PC-3 (cell line): ENCODE data around the gene MMP15.

Source experiments
- EZH2 ChIP-seq: fragments of 300-600 bp; sonication (generic); IDR thresholded peaks from one replicate; pipeline ENCODE4 v1.6.1; 2017; ENCODE audit warnings: antibody characterized with exemption, mild to moderate bottlenecking, low read length; ENCODE audit not compliant: unreplicated experiment
- EZH2phosphoT487 ChIP-seq: fragments of 300-600 bp; sonication (generic); IDR thresholded peaks from 2 replicates; pipeline ENCODE4 v1.6.1; 2018; ENCODE audit warnings: mild to moderate bottlenecking, antibody characterized with exemption, low read length, borderline replicate concordance
- TF ChIP-seq, protein P1 (sequence below): fragments of 300-600 bp; sonication (generic); conservative IDR thresholded peaks from 2 replicates; pipeline ENCODE4 v1.5.1; 2017; ENCODE audit warnings: antibody characterized with exemption, low read depth, mild to moderate bottlenecking, low read length

DNA sequence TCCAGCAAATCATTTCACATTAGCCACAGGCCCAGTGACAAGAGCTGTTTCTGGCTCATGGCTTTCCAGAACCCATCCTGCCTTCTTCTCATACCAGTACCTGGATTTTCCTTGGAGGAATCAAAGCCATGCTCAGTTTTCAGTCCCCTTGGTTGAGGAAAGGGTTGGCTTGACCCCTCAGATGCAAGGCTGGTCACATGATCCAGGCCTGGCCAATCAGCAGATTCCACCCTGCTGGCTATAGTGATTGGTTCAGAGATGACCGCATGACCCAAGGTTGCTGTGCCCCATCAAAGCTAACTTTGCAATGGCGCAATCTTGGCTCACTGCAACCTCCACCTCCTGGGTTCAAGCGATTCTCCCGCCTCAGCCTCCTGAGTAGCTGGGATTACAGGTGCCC is 45.0 kb downstream of the MMP15 start:
- TF ChIP-seq, protein P1, sequence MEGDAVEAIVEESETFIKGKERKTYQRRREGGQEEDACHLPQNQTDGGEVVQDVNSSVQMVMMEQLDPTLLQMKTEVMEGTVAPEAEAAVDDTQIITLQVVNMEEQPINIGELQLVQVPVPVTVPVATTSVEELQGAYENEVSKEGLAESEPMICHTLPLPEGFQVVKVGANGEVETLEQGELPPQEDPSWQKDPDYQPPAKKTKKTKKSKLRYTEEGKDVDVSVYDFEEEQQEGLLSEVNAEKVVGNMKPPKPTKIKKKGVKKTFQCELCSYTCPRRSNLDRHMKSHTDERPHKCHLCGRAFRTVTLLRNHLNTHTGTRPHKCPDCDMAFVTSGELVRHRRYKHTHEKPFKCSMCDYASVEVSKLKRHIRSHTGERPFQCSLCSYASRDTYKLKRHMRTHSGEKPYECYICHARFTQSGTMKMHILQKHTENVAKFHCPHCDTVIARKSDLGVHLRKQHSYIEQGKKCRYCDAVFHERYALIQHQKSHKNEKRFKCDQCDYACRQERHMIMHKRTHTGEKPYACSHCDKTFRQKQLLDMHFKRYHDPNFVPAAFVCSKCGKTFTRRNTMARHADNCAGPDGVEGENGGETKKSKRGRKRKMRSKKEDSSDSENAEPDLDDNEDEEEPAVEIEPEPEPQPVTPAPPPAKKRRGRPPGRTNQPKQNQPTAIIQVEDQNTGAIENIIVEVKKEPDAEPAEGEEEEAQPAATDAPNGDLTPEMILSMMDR, result no peak
- TF ChIP-seq EZH2phosphoT487, result no peak
- TF ChIP-seq EZH2, result no peak
